Measurements from ENCODE around the gene SERPINB1.

DNA sequence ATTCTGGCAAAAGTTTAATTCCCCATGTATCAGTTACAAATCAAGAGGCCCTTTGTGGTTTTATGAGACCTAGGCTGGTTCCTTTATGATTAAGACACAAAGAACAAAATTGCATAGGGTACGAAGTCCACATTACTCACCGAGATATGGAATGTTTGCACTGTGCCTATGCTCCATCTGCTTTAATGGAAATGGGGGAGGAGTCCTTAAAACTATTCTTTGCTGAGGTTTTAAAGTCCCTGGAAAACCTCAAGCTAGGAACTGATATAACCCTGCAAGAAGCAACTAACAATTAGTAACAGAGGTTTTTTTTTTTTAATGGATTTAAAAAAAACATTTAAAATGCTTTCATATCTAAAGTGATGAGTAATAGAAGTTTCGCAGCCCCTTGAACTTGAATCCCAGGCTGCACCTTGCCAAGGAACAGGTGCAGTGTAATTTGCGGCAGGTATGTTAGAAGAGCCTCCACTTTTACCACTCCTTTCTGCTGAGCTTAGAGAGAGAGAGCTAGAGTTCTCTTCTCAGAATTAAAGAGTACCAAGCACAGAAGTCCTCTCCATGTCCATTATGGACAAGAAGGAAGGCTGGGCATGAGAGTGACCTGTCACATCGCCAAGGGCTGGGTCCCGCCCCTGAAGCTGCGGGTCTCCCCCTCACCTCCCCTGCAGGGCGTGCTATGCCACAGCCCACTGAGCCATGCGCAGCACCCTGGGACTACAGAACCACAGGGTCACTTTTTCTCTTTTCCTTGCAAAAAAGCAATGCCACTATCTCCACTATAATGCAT, 2.3 kb downstream of the SERPINB1 start:
- TF ChIP-seq, protein P1, sequence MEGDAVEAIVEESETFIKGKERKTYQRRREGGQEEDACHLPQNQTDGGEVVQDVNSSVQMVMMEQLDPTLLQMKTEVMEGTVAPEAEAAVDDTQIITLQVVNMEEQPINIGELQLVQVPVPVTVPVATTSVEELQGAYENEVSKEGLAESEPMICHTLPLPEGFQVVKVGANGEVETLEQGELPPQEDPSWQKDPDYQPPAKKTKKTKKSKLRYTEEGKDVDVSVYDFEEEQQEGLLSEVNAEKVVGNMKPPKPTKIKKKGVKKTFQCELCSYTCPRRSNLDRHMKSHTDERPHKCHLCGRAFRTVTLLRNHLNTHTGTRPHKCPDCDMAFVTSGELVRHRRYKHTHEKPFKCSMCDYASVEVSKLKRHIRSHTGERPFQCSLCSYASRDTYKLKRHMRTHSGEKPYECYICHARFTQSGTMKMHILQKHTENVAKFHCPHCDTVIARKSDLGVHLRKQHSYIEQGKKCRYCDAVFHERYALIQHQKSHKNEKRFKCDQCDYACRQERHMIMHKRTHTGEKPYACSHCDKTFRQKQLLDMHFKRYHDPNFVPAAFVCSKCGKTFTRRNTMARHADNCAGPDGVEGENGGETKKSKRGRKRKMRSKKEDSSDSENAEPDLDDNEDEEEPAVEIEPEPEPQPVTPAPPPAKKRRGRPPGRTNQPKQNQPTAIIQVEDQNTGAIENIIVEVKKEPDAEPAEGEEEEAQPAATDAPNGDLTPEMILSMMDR (IDR thresholded peaks at IDR 0.05), result no peak
- no peak for TF ChIP-seq EP300 (IDR thresholded peaks at IDR 0.05)
- TF ChIP-seq POLR2A (IDR thresholded peaks at IDR 0.05), result no peak

Data from tibial nerve (tissue), 4 donors.